Transverse colon (tissue), 4 donors: ENCODE results near the gene HLA-B. TPM values are rescaled to one million over a fixed set of nuclear protein-coding genes. Genes with fewer than 3 reads are reported as not detected.
A peak's percentile ranks its signal among the peaks of the same experiment; 100 is the strongest.

ENCODE experiments used
- DNase-seq: peaks from one replicate; pipeline ENCODE4 v3.0.0-alpha.2; 2019
- H3K27ac ChIP-seq, 4 donors: fragments of 200-600 bp; sonication (generic); 2 replicates each; pipeline ENCODE4 v1.5.1; 2016 to 2018; ENCODE audit warnings: inconsistent platforms in 4 of 4
- H3K27me3 ChIP-seq: fragments of 200-600 bp; sonication (generic); 2 replicates; pipeline ENCODE4 v1.5.1; 2017; ENCODE audit warnings: inconsistent platforms
- H3K36me3 ChIP-seq, 4 donors: fragments of 200-600 bp; sonication (generic); 2 replicates each; pipeline ENCODE4 v1.5.1; 2017 to 2019; ENCODE audit warnings: inconsistent platforms in 4 of 4
- H3K4me1 ChIP-seq, 4 donors: fragments of 200-600 bp; sonication (generic); 2 replicates each; pipeline ENCODE4 v1.5.1; 2017 to 2020; ENCODE audit warnings: inconsistent platforms in 4 of 4
- H3K4me3 ChIP-seq, 4 donors: fragments of 200-600 bp; sonication (generic); 1 replicate in 1 of 4; 2 replicates in 3 of 4; pipeline versions ENCODE4 v1.5.1 to v1.6.1; 2017 to 2019; ENCODE audit warnings: inconsistent platforms in 4 of 4
- H3K9me3 ChIP-seq, 2 donors: fragments of 200-600 bp; sonication (generic); 2 replicates each; pipeline ENCODE4 v1.5.1; 2017 to 2019; ENCODE audit warnings: inconsistent platforms in 2 of 2
- EP300 ChIP-seq: sonication (generic); formaldehyde crosslinking; IDR thresholded peaks from one replicate; pipeline ENCODE4 v1.6.1; 2017; ENCODE audit warnings: antibody characterized with exemption, low read depth
- POLR2A ChIP-seq: fragments of 450-650 bp; IDR thresholded peaks from one replicate; pipeline ENCODE4 v1.6.1; 2016; ENCODE audit warnings: antibody characterized with exemption, mild to moderate bottlenecking, moderate library complexity
- POLR2AphosphoS5 ChIP-seq, 3 donors: sonication (generic); formaldehyde crosslinking; IDR thresholded peaks; one replicate each; pipeline ENCODE4 v1.6.1; 2016; ENCODE audit warnings: antibody characterized with exemption in 3 of 3
- WGBS, 2 donors: methylation state at CpG; one replicate each; pipeline ENCODE4 v1.1.5; 2018; ENCODE audit warnings: low coverage in 1 of 2; 5-methylcytosine and 5-hydroxymethylcytosine counted together
- in situ Hi-C, 4 donors: fragments of 200-750 bp; cut with MboI; loops; one replicate each; pipeline versions ENCODE4 v1.15.0 to v1.15.1; 2017; ENCODE audit warnings: low sequenced_read_pairs in 3 of 4, low pct_ligation_motif_present in 1 of 4, low pct_unique_long_range_greater_than_20kb in 1 of 4
- intact Hi-C: fragments of 100-400 bp; cut with DNase I; formaldehyde crosslinking; loops from one replicate; pipeline ENCODE4 v1.15.1; 2023; ENCODE audit warnings: low total_unique reads
- total RNA-seq, 4 donors: library from RNA; depleted of rRNA; stranded (reverse); fragments of >200 nt; gene quantifications; one replicate each; pipeline ENCODE4 v1.1.0, GENCODE V29; 2016
- TF ChIP-seq, protein P1 (sequence below), 5 experiments: fragments of 200-600 bp in 3 of 5; fragments of 450-650 bp in 2 of 5; sonication (generic) in 3 of 5; IDR thresholded peaks; 1 replicate in 2 of 5; 2 replicates in 3 of 5; pipeline ENCODE4 v1.5.1; 2016 to 2017; ENCODE audit warnings: antibody characterized with exemption in 5 of 5, inconsistent platforms in 3 of 5, mild to moderate bottlenecking in 2 of 5, moderate library complexity in 1 of 5

HLA-B gene
- total RNA-seq, 4 donors from 2014 or later, result 915 to 3,432 (median 2,814) TPM

DNA sequence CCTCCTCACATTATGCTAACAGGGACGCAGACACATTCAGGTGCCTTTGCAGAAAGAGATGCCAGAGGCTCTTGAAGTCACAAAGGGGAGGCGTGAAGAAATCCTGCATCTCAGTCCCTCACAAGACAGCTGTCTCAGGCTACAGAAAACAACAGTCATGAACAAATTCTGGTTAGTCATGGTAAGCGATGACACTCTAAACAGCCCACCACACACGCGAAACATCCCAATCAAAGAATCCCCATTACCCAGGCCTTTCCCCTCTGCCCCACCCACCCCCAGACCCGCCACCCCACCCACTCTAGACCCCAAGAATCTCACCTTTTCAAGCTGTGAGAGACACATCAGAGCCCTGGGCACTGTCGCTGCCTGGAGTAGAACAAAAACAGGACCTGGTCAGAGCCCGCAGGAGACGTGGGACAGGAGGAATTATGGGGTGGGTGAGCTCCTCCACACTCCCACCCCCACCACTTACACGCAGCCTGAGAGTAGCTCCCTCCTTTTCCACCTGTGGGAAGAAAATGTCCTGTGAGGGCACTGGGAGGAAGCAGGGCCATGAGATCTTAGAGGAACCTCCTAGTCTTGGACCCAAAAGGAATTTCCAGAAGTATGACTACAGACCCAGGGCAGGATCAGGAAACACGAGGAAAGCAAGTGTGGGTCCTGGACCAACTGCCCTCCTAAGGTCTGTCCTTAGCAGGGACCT, 2.7 kb downstream of the HLA-B start:
- in situ Hi-C loops (loop anchor here in 3 of 4 donors (5.0 kb wide), 1 partner anchor 87 kb away; no protein-coding TSS in a partner anchor), intact Hi-C loops (no loop called here)
- no peaks in the 10 kb centered on the region for H3K9me3 ChIP-seq
- DNase-seq, result no peak
- H3K27ac ChIP-seq, result no peak overlapping the region
- H3K27me3 ChIP-seq, result no peaks in the 10 kb centered on the region
- WGBS, 2 donors, result 61 to 69% methylated on average over 3 to 11 of the region's 11 CpGs
- no peak for TF ChIP-seq POLR2A
- TF ChIP-seq POLR2AphosphoS5 (IDR thresholded peaks at IDR 0.05), result no peak
- no peak for TF ChIP-seq EP300
- TF ChIP-seq, protein P1, sequence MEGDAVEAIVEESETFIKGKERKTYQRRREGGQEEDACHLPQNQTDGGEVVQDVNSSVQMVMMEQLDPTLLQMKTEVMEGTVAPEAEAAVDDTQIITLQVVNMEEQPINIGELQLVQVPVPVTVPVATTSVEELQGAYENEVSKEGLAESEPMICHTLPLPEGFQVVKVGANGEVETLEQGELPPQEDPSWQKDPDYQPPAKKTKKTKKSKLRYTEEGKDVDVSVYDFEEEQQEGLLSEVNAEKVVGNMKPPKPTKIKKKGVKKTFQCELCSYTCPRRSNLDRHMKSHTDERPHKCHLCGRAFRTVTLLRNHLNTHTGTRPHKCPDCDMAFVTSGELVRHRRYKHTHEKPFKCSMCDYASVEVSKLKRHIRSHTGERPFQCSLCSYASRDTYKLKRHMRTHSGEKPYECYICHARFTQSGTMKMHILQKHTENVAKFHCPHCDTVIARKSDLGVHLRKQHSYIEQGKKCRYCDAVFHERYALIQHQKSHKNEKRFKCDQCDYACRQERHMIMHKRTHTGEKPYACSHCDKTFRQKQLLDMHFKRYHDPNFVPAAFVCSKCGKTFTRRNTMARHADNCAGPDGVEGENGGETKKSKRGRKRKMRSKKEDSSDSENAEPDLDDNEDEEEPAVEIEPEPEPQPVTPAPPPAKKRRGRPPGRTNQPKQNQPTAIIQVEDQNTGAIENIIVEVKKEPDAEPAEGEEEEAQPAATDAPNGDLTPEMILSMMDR (IDR thresholded peaks at IDR 0.05), result no peak
- peaks cover 0 to 10% (median 2%) of the 10 kb centered on the region in 4 donors for H3K36me3 ChIP-seq
- peak overlapping the region in 1 of 4 donors; percentile 92 for H3K4me3 ChIP-seq
- peaks cover 6 to 22% (median 16%) of the 10 kb centered on the region in 4 donors for H3K4me1 ChIP-seq

DNA sequence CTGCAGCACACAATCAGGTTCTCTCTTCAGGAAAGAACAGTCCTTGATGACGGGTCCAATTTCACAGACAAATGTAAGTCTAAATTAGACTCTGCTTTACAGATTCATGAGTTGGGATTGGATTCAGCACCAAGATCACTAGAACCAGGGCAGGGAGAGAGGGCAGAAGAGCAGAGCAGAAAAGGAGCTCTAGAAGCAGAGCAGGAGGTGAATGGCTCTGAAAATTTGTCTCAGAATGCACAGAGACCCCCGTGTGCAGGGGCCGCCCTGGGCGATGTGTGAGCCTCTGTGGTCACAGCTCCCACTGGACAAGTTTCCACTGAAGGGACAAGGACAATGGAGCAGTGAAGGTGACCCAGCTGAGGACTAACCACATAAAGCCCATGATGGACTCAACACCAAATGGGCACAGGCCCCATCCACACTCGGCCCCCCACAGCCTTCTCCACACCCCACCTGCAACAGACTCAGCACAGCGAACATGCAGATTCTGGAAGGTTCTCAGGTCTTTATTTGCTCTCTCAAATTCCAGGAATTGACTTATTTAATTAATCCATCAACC, 3.5 kb downstream of the HLA-B start:
- peaks cover 0 to 10% (median 2%) of the 10 kb centered on the region in 4 donors for H3K36me3 ChIP-seq
- no peak overlapping the region for H3K4me3 ChIP-seq
- H3K9me3 ChIP-seq, result no peaks in the 10 kb centered on the region
- in situ Hi-C loops (loop anchor here in 3 of 4 donors (5.0 kb wide), 1 partner anchor 86 kb away; no protein-coding TSS in a partner anchor), intact Hi-C loops (no loop called here)
- H3K4me1 ChIP-seq, result peaks cover 6 to 22% (median 16%) of the 10 kb centered on the region in 4 donors
- 57 to 80% methylated on average over 3 to 6 of the region's 6 CpGs for WGBS, 2 donors
- no peak for DNase-seq
- no peak for TF ChIP-seq EP300
- TF ChIP-seq POLR2AphosphoS5 (IDR thresholded peaks at IDR 0.05), result no peak
- no peak overlapping the region for H3K27ac ChIP-seq
- no peaks in the 10 kb centered on the region for H3K27me3 ChIP-seq

DNA sequence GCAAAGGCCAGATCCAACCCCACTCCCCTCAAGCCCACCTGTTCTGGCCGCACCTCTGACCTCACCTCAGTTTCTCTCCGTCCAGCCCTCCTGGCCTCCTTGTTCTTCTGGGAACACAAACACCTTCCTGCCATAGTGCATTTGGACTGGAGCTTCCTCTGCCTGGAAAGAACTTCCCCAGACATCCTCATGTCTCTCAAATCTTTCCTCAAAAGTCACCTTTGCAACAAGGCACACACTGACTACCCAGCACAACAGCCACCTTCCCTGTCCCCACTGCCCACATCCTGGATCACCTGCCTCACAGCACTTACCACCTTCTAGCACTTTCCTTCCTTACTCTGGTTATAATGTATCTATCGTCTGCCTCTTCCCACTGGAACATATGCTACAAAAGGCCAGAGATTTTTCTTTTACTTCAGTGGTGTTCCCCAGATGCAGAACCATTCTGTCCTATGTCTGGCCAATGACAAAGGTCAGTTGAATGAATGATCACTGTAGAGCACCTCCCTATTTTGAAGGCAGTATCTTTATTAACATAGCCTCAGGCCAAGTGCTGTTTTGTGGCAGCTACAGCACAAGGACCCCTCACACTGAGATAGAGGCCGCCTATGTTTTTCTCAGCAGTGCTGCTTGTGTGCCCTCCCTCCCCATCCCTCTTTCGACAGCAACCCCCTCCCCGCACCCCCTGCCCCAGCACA, 4.1 kb downstream of the HLA-B start:
- Histone ChIP-seq H3K27ac (no peak overlapping the region), H3K4me3 (no peak overlapping the region), H3K36me3 (peaks cover 0 to 10% (median 2%) of the 10 kb centered on the region in 4 donors), H3K27me3 (no peaks in the 10 kb centered on the region), H3K9me3 (no peaks in the 10 kb centered on the region), H3K4me1 (peaks cover 6 to 22% (median 16%) of the 10 kb centered on the region in 4 donors)
- TF ChIP-seq, protein P1 (IDR thresholded peaks at IDR 0.05), result no peak
- TF ChIP-seq POLR2AphosphoS5 (IDR thresholded peaks at IDR 0.05) (no peak), EP300 (no peak), POLR2A (peak; percentile 36)
- intact Hi-C loops (no loop called here), in situ Hi-C loops (loop anchor here in 3 of 4 donors (5.0 kb wide), 1 partner anchor 86 kb away; no protein-coding TSS in a partner anchor)
- WGBS, 2 donors, result 56 to 83% methylated on average over 3 to 5 of the region's 6 CpGs
- DNase-seq, result no peak

DNA sequence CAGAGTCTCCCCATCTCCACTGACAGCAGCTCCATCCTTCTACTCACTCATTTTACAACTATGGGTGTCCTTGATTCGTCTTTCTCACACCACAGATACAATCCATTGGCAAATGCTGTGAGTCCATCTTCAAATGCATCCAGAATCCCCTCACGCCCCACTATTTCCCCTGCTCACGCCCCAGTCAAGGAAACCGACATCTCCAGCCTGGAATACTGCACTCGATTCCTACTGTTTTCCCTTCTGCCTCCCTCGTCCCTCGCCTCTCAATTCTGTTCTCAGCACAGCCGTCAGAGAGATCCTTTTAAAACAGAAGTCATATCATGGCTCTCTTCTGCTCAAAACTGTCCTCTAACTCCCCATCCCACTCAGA, 4.7 kb downstream of the HLA-B start:
- Histone ChIP-seq H3K27me3 (no peaks in the 10 kb centered on the region), H3K4me3 (no peak overlapping the region), H3K9me3 (no peaks in the 10 kb centered on the region), H3K4me1 (peaks cover 6 to 22% (median 16%) of the 10 kb centered on the region in 4 donors), H3K36me3 (peaks cover 0 to 10% (median 2%) of the 10 kb centered on the region in 4 donors), H3K27ac (no peak overlapping the region)
- TF ChIP-seq POLR2A, result no peak
- TF ChIP-seq EP300, result no peak
- TF ChIP-seq, protein P1 (IDR thresholded peaks at IDR 0.05), result no peak
- no peak for TF ChIP-seq POLR2AphosphoS5 (IDR thresholded peaks at IDR 0.05)
- no peak for DNase-seq
- intact Hi-C loops, result no loop called here
- in situ Hi-C loops, result loop anchor here in 3 of 4 donors (5.0 kb wide), 1 partner anchor 85 kb away; no protein-coding TSS in a partner anchor
- 64 to 67% methylated on average over 8 of the region's 8 CpGs for WGBS, 2 donors
